ENCODE data around the gene TGM2.

GRCh38 chr20:38128691-38129090, 36.4 kb downstream of the TGM2 start:
- no peak for TF ChIP-seq CTCF (IDR thresholded peaks at IDR 0.05; ENCODE audit: poor library complexity, severe bottlenecking)
- no peak for TF ChIP-seq RAD21 (conservative IDR thresholded peaks at IDR 0.05)
- no peak for TF ChIP-seq EZH2 (IDR thresholded peaks at IDR 0.05; ENCODE audit: borderline replicate concordance, insufficient read depth, low read length, poor library complexity, severe bottlenecking)

Data from neural cell (in vitro differentiated cells).